Measurements from ENCODE around the gene ANKMY1. TPM values are rescaled to one million over a fixed set of nuclear protein-coding genes. Genes with fewer than 3 reads are reported as not detected.

ANKMY1 gene
- total RNA-seq, 1 experiment from 2014 or later: 85.7 TPM

- Histone ChIP-seq H4K20me1 (ENCODE audit: insufficient read depth) (no peaks in the 10 kb centered on the region), H3K4me3 (no peak overlapping the region), H3K79me2 (ENCODE audit: low read depth) (no peaks in the 10 kb centered on the region), H3K36me3 (ENCODE audit: low read depth) (0 out of 2 replicates have a peak, but pooled peaks cover 4% of the 10 kb centered on the region), H3F3A (ENCODE audit: insufficient read depth, low read depth) (no peaks in the 10 kb centered on the region), H3K27me3 (ENCODE audit: insufficient read depth, low read depth) (no peaks in the 10 kb centered on the region), H3K4me2 (no peak overlapping the region), H3K9me3 (ENCODE audit: insufficient read depth, low read depth) (no peaks in the 10 kb centered on the region), H3K9me2 (ENCODE audit: insufficient read depth) (no peaks in the 10 kb centered on the region), H3K27ac (no peak overlapping the region), H2AFZ (no peak overlapping the region), H3K4me1 (replicated peaks; ENCODE audit: insufficient read depth) (no peaks in the 10 kb centered on the region)
- ChIA-PET CTCF (no interaction called here), POLR2A (ENCODE audit: unreplicated experiment) (no interaction called here)
- intact Hi-C loops (cut with micrococcal nuclease; ENCODE audit: unreplicated experiment): no loop called here
- no TSS peak for BruUV-seq (replicated peaks)
- no peak for TF ChIP-seq CTCF (conservative IDR thresholded peaks at IDR 0.05)
- no peak for TF ChIP-seq EZH2 (IDR thresholded peaks at IDR 0.05; ENCODE audit: low read depth)
- no peak for DNase-seq
Measured at GRCh38 chr2:240602266-240603050, 44.7 kb upstream of the ANKMY1 start.

- H3K27me3 ChIP-seq (ENCODE audit: insufficient read depth, low read depth): no peaks in the 10 kb centered on the region
- H3K27ac ChIP-seq: no peak overlapping the region
- intact Hi-C loops (cut with micrococcal nuclease; ENCODE audit: unreplicated experiment): no loop called here
- no peak overlapping the region for H2AFZ ChIP-seq
- BruUV-seq (replicated peaks): no TSS peak
- POLR2A ChIA-PET (ENCODE audit: unreplicated experiment): no interaction called here
- no peaks in the 10 kb centered on the region for H3K9me2 ChIP-seq (ENCODE audit: insufficient read depth)
- no peaks in the 10 kb centered on the region for H3F3A ChIP-seq (ENCODE audit: insufficient read depth, low read depth)
- no peaks in the 10 kb centered on the region for H3K4me1 ChIP-seq (replicated peaks; ENCODE audit: insufficient read depth)
- no peaks in the 10 kb centered on the region for H3K9me3 ChIP-seq (ENCODE audit: insufficient read depth, low read depth)
- no peaks in the 10 kb centered on the region for H4K20me1 ChIP-seq (ENCODE audit: insufficient read depth)
- CTCF ChIA-PET: no interaction called here
- no peaks in the 10 kb centered on the region for H3K79me2 ChIP-seq (ENCODE audit: low read depth)
- no peak overlapping the region for H3K4me2 ChIP-seq
- H3K36me3 ChIP-seq (ENCODE audit: low read depth): 0 out of 2 replicates have a peak, but pooled peaks cover 4% of the 10 kb centered on the region
- H3K4me3 ChIP-seq: no peak overlapping the region
- no peak for DNase-seq
- TF ChIP-seq CTCF (conservative IDR thresholded peaks at IDR 0.05) (no peak), EZH2 (IDR thresholded peaks at IDR 0.05; ENCODE audit: low read depth) (no peak)
Measured at GRCh38 chr2:240601831-240602160, 44.0 kb upstream of the ANKMY1 start.

GRCh38 chr2:240601061-240601830 lies 43.5 kb upstream of the ANKMY1 start:
- BruUV-seq (replicated peaks): no TSS peak
- intact Hi-C loops (cut with micrococcal nuclease; ENCODE audit: unreplicated experiment): no loop called here
- H3K27me3 ChIP-seq (ENCODE audit: insufficient read depth, low read depth): no peaks in the 10 kb centered on the region
- H3K27ac ChIP-seq: no peak overlapping the region
- DNase-seq: no peak
- no peaks in the 10 kb centered on the region for H3K9me3 ChIP-seq (ENCODE audit: insufficient read depth, low read depth)
- no peak overlapping the region for H2AFZ ChIP-seq
- H3K4me1 ChIP-seq (replicated peaks; ENCODE audit: insufficient read depth): no peaks in the 10 kb centered on the region
- TF ChIP-seq CTCF (conservative IDR thresholded peaks at IDR 0.05) (no peak), EZH2 (IDR thresholded peaks at IDR 0.05; ENCODE audit: low read depth) (no peak)
- H3K79me2 ChIP-seq (ENCODE audit: low read depth): no peaks in the 10 kb centered on the region
- H3K4me3 ChIP-seq: no peak overlapping the region
- H3K9me2 ChIP-seq (ENCODE audit: insufficient read depth): no peaks in the 10 kb centered on the region
- peaks cover 1% of the 10 kb centered on the region; the same call in 1 of the 2 replicates for H4K20me1 ChIP-seq (ENCODE audit: insufficient read depth)
- CTCF ChIA-PET: no interaction called here
- no peak overlapping the region for H3K4me2 ChIP-seq
- POLR2A ChIA-PET (ENCODE audit: unreplicated experiment): no interaction called here
- H3K36me3 ChIP-seq (ENCODE audit: low read depth): 0 out of 2 replicates have a peak, but pooled peaks cover 4% of the 10 kb centered on the region
- H3F3A ChIP-seq (ENCODE audit: insufficient read depth, low read depth): no peaks in the 10 kb centered on the region
